GM18502 (cell line): ENCODE results near the gene MIER3.

Experiments used
- ATAC-seq: cut with Tn5 transposase; IDR thresholded peaks from one replicate; pipeline ENCODE4 v1.9.1; 2021; ENCODE audit warnings: mild to moderate bottlenecking; ENCODE audit not compliant: unreplicated experiment, poor library complexity

The MIER3 gene

DNA sequence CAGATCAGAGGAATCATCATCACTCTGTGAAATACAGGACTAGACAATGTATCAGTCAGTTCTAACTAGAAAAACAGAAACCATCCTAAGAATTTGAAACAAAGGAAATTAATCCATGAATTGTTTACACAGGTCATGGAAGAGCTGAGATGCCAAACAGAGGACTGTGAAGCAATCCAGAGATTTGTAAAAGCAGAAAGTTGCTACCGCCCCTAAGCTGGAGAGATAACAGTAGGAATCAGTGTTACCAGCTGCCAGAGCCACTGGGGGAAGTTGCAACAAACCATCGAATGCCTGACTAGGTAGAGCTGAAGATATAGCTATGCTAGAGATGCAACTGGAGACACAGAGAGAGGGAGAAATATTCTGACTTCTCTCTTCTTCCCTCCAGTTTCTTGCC is 10.4 kb upstream of the MIER3 start:
- ATAC-seq, result no peak

DNA sequence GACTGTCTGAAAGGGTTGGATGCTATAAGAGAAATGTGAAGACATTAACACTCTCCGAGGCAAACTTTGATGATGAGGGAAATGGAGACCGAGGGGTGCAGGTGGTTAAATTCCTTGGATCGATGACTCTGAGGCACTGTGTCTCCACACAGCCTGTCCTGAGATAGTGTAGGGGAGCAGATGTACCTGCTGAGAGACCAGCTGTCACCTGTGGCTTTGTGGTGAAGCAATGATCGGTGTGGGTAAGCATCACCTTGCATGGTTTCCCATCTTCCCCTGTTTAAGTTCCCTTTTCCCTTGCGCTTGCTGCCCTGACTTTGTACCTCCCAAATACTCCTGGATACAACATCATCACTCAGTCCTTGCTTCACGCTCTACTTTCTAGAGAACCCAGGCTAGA is 9.8 kb upstream of the MIER3 start:
- no peak for ATAC-seq

- ATAC-seq, result no peak
Observed at GRCh38 chr5:56959326-56959725, 7.4 kb upstream of the MIER3 start.

DNA sequence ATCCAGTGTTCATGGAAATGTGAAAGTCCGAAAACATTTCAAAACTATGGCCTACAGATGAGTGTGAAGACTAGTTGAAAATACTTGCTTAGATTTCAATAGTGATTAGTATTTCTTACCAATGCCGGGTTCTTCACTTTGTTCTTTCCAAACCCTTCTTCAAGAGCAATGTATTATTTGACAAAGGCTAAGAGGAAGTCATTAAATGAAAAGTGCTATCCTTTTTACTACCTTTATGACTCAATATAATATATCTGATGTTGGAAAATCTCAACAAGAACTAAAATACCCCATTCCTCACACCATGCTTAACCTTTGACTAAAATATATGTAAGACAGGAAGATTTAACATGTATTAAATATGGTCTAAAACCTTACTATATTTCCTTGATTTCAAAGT is 6.7 kb upstream of the MIER3 start:
- ATAC-seq, result no peak

- no peak for ATAC-seq
Observed at GRCh38 chr5:56954262-56954661, 2.3 kb upstream of the MIER3 start.

GRCh38 chr5:56951126-56951945 is 587 bp downstream of the MIER3 start:
- ATAC-seq, result peak; percentile 49

DNA sequence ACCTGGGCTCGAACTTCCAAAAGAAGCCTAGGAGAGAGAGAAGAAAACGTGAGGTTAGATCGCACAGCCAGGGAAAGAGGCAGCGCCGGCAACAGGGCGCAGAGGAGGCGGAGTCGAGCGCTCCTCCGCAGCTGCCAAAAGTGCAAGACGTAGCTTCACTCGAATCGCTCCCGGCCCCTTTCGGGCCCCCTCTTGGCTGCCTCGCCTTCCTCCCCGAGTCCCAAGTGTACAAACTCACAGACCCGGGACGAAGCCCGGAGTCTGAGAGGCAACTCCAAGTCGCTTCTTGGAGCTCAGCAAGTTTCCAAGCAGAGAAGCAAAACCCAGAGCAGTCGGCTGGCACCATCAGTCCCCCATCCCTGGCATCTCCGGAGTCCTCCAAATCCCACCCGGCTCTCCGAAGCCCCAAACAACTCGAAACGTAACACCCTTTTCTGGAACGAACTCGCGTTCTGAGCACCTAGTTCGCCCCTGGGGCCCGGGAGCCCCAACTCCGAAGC is 1.2 kb downstream of the MIER3 start:
- peak; percentile 54 for ATAC-seq

- ATAC-seq, result no peak
Observed at GRCh38 chr5:56947052-56947451, 4.9 kb downstream of the MIER3 start.

DNA sequence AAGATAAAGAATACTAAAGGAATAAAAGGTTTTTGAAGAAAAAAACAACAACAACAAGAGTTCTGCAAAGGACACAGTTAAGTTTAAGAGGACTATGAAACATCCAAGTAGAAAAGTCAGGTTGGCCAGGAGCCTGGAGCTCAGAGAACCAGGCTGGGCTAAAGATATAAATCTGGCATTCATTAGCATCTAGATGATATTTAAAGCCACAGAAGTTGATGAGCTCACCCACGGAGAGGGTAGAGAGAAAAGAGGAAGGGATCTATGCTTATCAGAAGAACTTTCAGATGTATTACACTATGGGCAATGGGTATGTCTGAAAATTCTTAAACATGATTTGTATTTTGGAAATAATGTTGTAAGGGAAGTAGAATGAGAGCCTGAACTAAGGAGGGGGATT is 9.9 kb downstream of the MIER3 start:
- no peak for ATAC-seq

DNA sequence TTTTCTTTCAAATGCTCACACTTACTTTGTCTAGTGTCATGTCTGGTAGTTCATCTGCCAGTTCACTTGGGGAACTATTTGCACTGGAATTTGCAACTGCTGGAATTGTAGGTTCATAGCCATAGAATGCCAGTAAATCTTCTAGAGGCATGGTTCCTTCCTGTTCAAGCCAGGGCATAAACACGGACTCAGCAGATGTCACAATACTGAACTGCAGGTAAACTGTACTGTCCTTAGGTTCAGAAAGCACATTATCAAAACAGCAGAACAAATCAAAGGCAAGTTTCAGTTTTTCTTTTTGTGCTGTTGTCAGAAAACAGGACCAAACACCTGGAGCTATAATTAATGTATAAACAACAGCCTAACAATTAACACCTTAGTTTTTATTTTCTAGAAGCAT is 13.1 kb downstream of the MIER3 start:
- ATAC-seq, result no peak

DNA sequence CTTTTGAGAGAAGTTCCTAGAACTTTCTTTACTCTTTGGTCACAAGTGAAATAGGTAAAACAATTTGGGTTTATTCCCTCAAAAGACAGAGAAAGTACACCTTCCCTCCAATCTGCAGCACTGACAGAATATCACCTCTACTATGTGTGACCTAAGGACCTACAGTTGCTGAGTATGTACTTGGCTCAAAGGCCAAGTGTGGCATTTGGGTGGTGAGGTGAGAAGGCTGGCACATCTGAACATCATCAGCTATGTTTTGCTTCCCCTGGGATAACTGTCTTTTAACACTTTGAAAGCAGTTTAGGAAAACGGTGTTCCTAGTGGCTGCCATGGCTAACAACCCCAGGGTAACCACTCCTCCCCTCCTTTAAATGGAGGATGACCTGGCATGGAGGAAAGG is 17.6 kb downstream of the MIER3 start:
- ATAC-seq, result no peak

DNA sequence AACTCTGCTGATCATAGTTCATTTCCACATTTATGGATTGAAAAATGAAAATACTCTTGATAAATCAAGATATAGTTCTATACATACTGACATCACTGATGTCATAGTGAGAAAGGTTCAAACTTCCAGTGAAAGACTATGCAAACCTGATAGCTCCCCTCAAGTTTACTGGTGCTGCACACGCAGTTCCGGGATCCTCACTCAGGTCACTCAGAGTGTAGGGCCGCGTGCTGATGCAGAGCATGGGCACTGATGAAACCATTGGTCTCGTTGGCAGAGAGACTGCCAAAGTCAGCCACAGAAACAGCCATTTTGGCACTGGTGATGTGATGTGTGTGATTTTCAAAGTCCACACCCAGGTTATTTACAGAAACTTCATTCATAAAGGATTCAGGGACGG is 29.0 kb downstream of the MIER3 start:
- no peak for ATAC-seq

DNA sequence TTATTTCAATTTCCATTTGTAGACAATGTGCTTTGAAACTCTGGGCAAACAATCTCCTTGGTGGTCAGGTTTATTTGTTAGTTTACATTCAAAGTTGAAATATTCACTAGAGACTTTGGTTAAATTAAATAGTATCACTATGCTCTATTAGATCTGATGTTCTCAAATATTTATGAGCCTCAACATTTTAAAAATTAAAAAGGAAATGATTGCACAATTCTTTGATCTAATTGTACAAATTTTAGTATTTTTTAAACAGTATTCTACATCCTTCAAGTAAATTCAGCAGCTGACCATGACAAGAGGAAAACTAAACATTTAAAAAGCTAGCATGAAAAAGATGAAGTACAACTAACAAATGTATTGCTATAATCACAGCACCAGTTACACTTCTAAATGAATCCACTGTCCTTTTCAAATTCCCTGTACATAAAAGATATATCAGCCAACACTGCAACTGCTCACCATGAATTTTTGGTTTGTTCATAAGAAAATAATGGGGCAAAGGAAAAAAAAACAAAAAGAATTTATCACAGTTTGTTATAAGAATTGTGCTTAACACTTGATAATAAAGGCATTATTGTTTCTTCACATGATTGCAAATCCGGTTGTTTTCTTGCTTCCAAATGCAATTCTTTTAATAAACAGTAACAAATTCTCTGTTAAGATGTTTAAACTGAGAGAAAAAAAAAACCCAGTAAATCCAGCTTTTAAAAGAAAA is 31.8 kb downstream of the MIER3 start:
- ATAC-seq, result no peak

- no peak for ATAC-seq
Observed at GRCh38 chr5:56918054-56918453, 33.9 kb downstream of the MIER3 start.

DNA sequence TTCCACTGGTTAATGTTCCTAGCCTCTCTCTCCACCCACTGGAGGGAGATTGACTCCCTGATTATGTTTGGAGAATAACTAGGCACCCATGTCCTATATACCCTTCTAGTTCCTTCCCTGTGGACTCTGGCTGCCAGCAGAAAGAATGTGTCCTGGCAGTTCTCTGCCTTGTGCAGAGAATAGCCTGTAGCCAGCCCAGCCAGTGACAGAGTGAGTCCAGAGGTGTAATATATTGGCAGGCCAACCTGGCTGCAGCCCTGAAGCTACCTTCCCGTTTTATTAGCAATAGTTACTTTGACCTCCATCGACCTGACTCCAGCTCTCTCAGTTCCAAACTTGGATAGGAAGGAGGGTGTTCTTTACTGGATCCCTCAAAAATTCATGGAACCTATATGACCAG is 34.4 kb downstream of the MIER3 start:
- no peak for ATAC-seq

GRCh38 chr5:56914678-56915077 is 37.2 kb downstream of the MIER3 start:
- no peak for ATAC-seq

DNA sequence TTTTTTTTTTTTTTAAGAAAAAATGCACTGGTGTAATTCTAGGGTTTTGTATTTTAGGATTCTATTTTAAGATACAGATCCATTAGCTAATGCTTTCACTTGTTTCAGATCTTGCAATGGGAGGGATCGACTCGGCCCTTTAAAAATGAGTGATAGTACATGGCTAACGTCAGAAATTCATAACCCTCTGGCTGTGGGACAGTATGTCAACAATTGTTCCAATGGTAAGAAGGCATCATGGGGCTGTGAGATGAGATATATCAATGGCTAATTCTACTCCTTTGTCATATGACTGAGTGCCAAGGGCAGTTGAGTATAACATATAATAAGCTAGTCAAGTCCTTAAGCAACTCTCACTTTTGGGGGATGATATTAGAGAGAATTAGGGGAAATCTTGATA is 38.2 kb downstream of the MIER3 start:
- ATAC-seq, result no peak

DNA sequence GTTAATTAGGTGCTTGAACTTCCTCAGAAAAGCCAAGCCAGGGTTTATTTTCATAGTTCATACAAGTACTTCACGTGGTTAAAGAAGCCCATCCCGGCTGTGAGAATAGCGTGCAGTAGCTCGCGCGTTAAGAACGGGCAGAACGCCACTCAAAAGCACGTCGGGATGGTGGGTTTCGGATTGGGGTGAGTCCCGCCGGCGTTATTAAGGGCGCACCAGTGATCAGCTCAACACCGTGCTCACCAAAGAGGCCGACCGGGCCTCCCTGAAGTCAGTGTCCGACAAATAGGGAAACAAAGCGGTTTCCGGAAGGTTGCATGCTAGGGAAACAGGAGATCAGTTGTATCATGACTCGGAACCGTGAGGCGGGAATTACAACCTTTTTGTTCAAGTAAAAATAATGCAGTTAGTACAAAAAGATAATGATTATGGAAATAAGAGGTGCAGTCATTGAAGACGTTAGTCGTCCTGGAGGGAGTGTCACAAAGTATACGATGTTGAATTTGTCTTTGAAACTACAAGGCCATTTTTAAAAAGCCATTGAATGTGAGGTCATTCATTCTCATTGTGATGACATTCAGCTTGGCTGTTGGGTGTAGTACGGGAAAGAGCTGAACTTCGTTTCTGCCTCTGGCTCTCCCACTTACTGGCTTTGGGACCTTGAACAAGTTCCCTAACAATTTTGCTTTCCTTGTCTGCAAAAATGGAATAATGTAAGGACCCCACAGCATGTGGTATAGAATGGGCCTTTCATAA is 41.5 kb downstream of the MIER3 start:
- peak; percentile 28 for ATAC-seq

GRCh38 chr5:56909294-56910209 is 42.4 kb downstream of the MIER3 start, which contains the start of gene SETD9:
SETD9 (plus strand) TSS chr5:56909596; CDS start chr5:56909646, 50 bp downstream.
- ATAC-seq, result peak; percentile 88

- ATAC-seq, result peak; percentile 45
Observed at GRCh38 chr5:56908942-56909293, 43.0 kb downstream of the MIER3 start.
